NCI-H460 (cell line): ENCODE measurements around the gene RSAD2. TPM values are rescaled to one million over a fixed set of nuclear protein-coding genes. Genes with fewer than 3 reads are reported as not detected.

ENCODE experiments used
- DNase-seq: peaks from one replicate; pipeline ENCODE4 v3.0.0-alpha.2; 2016; ENCODE audit warnings: low read depth; ENCODE audit errors: extremely low read depth
- total RNA-seq: library from RNA; depleted of rRNA; stranded (reverse); fragments of >200 nt; shearing (Covaris generic); gene quantifications from 2 replicates; pipeline ENCODE4 v1.2.3, GENCODE V29; 2014; rRNA removed

Gene RSAD2
- total RNA-seq, 1 experiment from 2014 or later: 0.02 TPM

- DNase-seq: no peak
Observed at GRCh38 chr2:6941299-6942046, 63.9 kb downstream of the RSAD2 start.

- no peak for DNase-seq
Observed at GRCh38 chr2:6942848-6943247, 65.3 kb downstream of the RSAD2 start.

GRCh38 chr2:6943523-6943922 lies 65.9 kb downstream of the RSAD2 start:
- DNase-seq: no peak

- DNase-seq: no peak
Observed at GRCh38 chr2:6943971-6944370, 66.4 kb downstream of the RSAD2 start.

- DNase-seq: no peak
Observed at GRCh38 chr2:6944555-6944954, 67.0 kb downstream of the RSAD2 start.

DNA sequence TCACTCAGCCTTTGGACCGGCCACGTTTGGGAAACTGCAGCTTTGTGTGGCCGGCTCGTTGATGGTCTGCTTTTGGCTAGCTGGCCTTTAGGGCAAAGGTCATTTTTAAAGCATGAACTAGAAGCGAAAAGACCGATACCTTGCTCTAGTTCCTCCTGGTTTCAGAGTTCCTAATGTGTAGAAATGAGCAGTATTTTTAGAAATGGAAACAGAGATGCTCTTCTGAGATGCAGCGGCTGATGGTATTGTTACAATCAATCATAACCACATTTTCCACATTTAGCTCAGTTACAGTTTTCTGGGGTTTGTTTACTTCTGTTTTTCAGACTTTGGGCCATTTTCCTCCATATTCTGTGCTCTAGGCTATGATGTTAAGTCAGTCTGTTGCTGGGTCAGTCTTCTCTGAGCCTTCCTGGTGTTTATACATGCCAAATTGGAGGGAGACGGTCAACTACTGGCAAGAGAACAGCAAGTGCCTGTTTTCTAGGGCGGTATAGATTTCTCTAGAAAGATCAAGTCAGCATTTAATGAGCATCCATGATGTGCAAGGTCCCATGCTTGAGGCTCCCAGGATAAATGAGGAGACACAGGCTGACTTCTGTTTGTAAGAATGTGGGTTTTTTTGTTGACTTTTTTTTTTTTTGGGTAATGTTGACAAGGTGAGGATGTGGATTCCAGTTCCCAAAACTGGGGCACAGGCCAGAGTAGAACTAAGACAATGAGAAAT lies 67.7 kb downstream of the RSAD2 start:
- DNase-seq: no peak

GRCh38 chr2:6945821-6946220 lies 68.2 kb downstream of the RSAD2 start:
- DNase-seq: no peak

DNA sequence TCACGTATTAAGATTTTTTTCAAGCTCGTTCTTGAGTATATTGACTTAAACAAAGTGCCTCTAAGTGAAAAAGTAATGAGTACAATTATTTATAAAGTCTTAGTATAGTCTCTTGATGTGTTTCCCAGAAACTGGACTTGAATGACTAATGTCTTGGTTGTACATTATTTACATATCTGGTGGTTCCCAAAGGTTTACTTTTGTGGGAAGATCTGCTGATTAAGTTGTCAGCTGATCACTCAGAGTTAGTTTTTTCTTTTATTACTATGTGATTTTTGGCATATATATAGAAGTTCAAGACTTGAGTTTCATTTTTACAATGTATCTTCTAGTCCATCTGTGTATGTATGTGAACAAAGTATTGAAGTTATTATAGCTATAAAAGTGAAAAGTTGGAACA lies 69.1 kb downstream of the RSAD2 start:
- no peak for DNase-seq

Other genes starting within 250 kb of the RSAD2 start
- gene CMPK2, start 11.9 kb upstream of the RSAD2 start, total RNA-seq: 0.17 and 0.40 TPM in 2 replicates
- gene RNF144A, start 39.6 kb downstream of the RSAD2 start, total RNA-seq: 6.9 and 7.3 TPM in 2 replicates